SU-DHL-6 (cell line): ENCODE measurements around the gene FAAP100.

ENCODE experiments used
- CTCF ChIP-seq: fragments of 200-600 bp; sonication (generic); IDR thresholded peaks from one replicate; pipeline ENCODE4 v1.5.1; 2017; ENCODE audit warnings: antibody characterized with exemption, mild to moderate bottlenecking, low read length, moderate library complexity; ENCODE audit not compliant: insufficient read depth, poor library complexity, severe bottlenecking
- EZH2phosphoT487 ChIP-seq: fragments of 200-600 bp; sonication (generic), shearing (Covaris generic); conservative IDR thresholded peaks from 2 replicates; pipeline ENCODE4 v1.6.1; 2018; ENCODE audit warnings: mild to moderate bottlenecking, antibody characterized with exemption, low read length, moderate library complexity, mixed read lengths

- TF ChIP-seq CTCF (no peak), EZH2phosphoT487 (no peak)
These were observed 16.5 kb downstream of the FAAP100 start for GRCh38 chr17:81535480-81536298.
